ENCODE results near the gene NKD1. TPM values are rescaled to one million over a fixed set of nuclear protein-coding genes. Genes with fewer than 3 reads are reported as not detected.

Gene NKD1
- total and polyA plus RNA-seq, 8 donors = 0.44 to 284 (median 2.1) TPM

DNA sequence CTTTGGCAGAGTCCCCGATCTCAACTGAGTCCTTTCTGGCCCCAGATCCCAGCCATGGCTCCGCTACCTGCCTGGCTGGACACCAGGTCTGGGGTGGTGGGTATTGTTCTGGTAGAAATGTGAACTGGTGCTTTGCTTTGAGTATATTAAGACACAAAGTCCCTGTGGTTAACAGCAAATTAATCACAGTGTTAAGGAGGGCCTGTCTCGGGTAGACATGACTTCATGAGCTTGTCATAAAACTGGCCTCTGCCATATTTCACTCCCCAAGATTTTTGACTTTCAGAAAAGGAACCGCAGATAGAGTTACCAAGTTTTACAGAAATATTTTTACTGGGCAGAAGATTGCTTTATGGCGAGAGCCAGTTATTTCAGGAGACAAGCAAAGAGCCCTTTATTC, 19.5 kb downstream of the NKD1 start:
- intact Hi-C loops (cut with DNase I; ENCODE audit: low total_unique reads) = no loop called here
- Histone ChIP-seq H3K27me3 (no peaks in the 10 kb centered on the region), H3K27ac (no peak overlapping the region), H3K36me3 (peaks cover 0 to 19% (median 3%) of the 10 kb centered on the region in 4 donors), H3K9me3 (no peaks in the 10 kb centered on the region), H3K4me1 (peaks cover 0 to 23% (median 6%) of the 10 kb centered on the region in 4 donors), H3K4me3 (no peak overlapping the region)
- DNase-seq = no peak
- TF ChIP-seq POLR2AphosphoS5 (IDR thresholded peaks at IDR 0.05) (no peak), EP300 (IDR thresholded peaks at IDR 0.05) (no peak), POLR2A (IDR thresholded peaks at IDR 0.05) (no peak)
- TF ChIP-seq, protein P1, sequence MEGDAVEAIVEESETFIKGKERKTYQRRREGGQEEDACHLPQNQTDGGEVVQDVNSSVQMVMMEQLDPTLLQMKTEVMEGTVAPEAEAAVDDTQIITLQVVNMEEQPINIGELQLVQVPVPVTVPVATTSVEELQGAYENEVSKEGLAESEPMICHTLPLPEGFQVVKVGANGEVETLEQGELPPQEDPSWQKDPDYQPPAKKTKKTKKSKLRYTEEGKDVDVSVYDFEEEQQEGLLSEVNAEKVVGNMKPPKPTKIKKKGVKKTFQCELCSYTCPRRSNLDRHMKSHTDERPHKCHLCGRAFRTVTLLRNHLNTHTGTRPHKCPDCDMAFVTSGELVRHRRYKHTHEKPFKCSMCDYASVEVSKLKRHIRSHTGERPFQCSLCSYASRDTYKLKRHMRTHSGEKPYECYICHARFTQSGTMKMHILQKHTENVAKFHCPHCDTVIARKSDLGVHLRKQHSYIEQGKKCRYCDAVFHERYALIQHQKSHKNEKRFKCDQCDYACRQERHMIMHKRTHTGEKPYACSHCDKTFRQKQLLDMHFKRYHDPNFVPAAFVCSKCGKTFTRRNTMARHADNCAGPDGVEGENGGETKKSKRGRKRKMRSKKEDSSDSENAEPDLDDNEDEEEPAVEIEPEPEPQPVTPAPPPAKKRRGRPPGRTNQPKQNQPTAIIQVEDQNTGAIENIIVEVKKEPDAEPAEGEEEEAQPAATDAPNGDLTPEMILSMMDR (IDR thresholded peaks at IDR 0.05) = no peak
- 84 to 91% (median 87%) methylated on average over 5 of the region's 5 CpGs for WGBS, 5 donors

DNA sequence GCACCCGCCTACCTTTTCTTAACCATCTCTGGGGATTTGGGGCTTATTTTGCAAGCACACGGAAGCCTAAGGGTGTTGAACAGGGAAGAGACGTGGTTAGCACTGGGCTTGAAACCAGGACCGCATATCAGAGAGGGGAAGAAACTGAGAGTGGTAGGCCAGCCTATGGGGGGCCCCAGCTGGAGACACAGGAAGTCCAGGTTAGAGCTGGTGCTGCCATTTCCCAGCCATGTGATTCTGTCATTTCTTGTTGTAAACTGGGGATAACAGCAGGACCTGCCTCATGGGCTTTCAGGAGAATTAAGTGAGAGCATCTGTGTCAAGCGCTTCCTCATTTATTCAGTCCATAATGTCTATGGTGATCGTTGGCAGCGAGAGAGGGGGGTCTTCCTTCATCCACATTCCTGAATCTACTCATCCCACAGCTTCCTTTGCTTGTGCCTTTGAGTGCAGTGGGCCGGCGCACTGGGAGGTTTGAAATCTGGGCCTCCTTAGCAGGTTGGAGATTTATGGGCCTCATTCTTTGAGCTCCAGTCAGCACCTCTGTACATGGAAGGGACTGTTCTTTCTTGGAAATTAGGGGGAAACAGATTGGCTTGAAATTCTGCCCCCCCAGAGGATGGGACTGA, 20.1 kb downstream of the NKD1 start:
- Histone ChIP-seq H3K36me3 (peaks cover 0 to 13% (median 3%) of the 10 kb centered on the region in 4 donors), H3K27me3 (no peaks in the 10 kb centered on the region), H3K27ac (peak overlapping the region in 1 of 5 donors; percentile 49), H3K9me3 (no peaks in the 10 kb centered on the region), H3K4me3 (no peak overlapping the region), H3K4me1 (peaks cover 0 to 25% (median 9%) of the 10 kb centered on the region in 4 donors)
- 73 to 83% (median 80%) methylated on average over 9 of the region's 9 CpGs for WGBS, 5 donors
- TF ChIP-seq POLR2A (IDR thresholded peaks at IDR 0.05) = no peak
- TF ChIP-seq EP300 (IDR thresholded peaks at IDR 0.05) = no peak
- TF ChIP-seq, protein P1 (IDR thresholded peaks at IDR 0.05) = no peak
- no peak for TF ChIP-seq POLR2AphosphoS5 (IDR thresholded peaks at IDR 0.05)
- intact Hi-C loops (cut with DNase I; ENCODE audit: low total_unique reads) = no loop called here
- DNase-seq = no peak

DNA sequence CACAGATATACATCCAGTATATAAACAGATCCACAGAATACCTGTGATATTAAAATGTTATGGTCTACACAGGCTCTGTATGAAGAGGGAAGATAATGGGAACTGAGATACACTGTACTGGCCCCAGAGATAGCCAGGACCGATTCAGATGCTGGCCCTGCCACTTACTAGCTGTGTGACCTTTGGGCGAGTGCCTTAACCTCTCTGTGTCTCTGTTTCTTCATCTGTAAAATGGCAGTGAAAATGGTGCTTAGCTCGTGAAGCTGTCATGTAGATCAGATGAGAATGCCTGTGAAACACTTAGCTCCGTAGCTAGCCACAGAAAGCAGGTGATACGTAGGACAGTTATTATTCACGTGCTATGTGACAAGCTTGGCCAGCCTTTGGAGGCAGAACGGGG, 22.2 kb downstream of the NKD1 start:
- H3K4me1 ChIP-seq = peaks cover 0 to 34% (median 15%) of the 10 kb centered on the region in 4 donors
- intact Hi-C loops (cut with DNase I; ENCODE audit: low total_unique reads) = no loop called here
- 83 to 91% (median 84%) methylated on average over 7 of the region's 7 CpGs for WGBS, 5 donors
- DNase-seq = no peak
- no peaks in the 10 kb centered on the region for H3K27me3 ChIP-seq
- no peak for TF ChIP-seq EP300 (IDR thresholded peaks at IDR 0.05)
- TF ChIP-seq, protein P1 (IDR thresholded peaks at IDR 0.05) = no peak
- no peak for TF ChIP-seq POLR2AphosphoS5 (IDR thresholded peaks at IDR 0.05)
- no peak for TF ChIP-seq POLR2A (IDR thresholded peaks at IDR 0.05)
- peaks cover 0 to 11% (median 3%) of the 10 kb centered on the region in 4 donors for H3K36me3 ChIP-seq
- no peak overlapping the region for H3K4me3 ChIP-seq
- H3K27ac ChIP-seq = no peak overlapping the region
- no peaks in the 10 kb centered on the region for H3K9me3 ChIP-seq

DNA sequence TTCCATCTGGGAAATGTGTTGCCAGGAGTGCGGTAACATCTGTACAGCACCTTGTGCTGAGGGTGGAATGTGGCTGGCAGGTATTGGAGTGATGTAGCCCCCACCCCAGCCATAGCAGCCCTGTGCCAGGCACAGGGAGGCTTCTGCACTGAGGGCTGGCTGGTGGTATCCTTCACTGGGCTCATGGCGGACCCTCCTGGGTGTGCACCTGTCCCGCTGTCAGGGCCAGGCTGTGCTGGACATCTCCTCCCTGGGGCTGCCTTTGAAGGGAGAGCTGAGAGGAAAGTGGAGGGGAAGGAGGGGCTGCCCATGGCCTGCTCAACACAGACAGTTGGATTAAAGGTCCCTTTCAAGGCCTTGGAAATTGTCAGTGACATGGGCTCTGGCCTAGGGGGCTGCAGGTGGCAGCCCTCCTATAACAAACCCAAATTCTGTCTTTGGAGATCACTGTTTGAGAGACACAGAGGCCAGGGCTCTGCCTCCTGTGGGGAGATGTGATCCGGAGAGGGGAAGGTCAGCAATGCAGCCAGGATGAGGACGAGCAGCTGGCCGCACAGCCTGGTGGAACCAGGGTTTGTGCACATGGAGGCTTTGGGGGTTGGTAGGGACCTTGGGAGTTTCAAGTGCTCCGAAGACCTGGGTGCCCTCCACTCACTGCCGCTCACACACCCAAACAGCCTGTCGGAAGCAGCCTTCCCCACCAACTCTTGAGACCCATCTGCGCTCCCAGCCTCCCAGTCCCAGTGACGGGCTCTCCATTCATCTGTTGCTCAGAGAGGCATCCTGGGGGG, 22.8 kb downstream of the NKD1 start:
- 92 to 94% (median 94%) methylated on average over 9 to 11 of the region's 11 CpGs for WGBS, 5 donors
- H3K9me3 ChIP-seq = no peaks in the 10 kb centered on the region
- no peak overlapping the region for H3K4me3 ChIP-seq
- no peak overlapping the region for H3K27ac ChIP-seq
- peaks cover 0 to 11% (median 3%) of the 10 kb centered on the region in 4 donors for H3K36me3 ChIP-seq
- peaks cover 0 to 40% (median 15%) of the 10 kb centered on the region in 4 donors for H3K4me1 ChIP-seq
- no peaks in the 10 kb centered on the region for H3K27me3 ChIP-seq
- intact Hi-C loops (cut with DNase I; ENCODE audit: low total_unique reads) = no loop called here
- no peak for DNase-seq
- TF ChIP-seq POLR2A (IDR thresholded peaks at IDR 0.05) (no peak), POLR2AphosphoS5 (IDR thresholded peaks at IDR 0.05) (no peak), EP300 (IDR thresholded peaks at IDR 0.05) (no peak)
- TF ChIP-seq, protein P1 (IDR thresholded peaks at IDR 0.05) = no peak

All from stomach (tissue), 9 donors.